ENCODE measurements around the gene ALDH1L1.

ALDH1L1 gene

GRCh38 chr3:126116526-126116925 is 63.9 kb downstream of the ALDH1L1 start:
- DNase-seq = no peak

DNA sequence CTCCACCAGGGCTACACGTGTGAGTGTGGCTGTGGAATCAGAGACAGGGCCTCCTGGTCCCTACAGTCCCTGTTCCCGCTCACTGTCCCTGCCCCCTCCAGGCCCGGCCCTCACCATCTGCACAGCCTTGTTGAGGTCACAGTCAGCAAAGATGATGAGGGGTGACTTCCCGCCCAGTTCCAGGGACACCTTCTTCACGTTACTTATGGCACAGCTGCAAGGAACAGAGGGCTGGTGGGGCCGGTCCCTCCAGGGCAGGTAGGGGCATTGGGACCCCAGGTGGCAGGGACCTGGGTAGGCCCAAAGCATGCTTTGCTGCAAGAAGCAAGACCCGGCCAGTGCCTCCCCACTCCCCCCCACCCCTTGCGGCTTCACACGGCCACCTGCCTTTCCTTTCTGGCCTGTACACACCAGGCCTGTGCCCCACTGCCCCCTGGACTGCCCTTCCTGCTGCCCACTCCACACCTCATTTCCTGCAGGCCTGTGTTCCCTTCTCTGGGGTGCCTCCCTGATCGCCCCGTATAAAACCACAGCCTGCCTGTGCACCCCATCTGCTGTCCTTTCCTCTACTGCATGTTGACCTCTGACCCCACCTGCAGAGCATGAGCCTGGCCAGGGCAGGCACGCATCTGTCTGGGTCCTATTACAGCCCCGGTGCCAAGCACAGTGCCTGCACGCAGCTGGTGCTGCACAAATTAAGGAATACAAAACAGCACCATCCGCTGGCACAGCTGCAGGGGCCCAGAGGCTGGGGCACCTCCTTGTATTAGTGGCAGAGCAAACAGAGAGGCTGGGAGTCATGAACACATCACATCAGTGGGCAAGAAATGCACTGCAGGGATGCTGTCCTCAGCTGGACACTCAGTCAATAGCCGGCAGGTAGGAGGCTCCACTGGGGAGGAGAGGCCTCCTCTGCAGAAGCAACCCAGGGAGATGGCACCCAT is 65.7 kb downstream of the ALDH1L1 start:
- DNase-seq = no peak

- DNase-seq = no peak
Observed at GRCh38 chr3:126113733-126114442, 66.5 kb downstream of the ALDH1L1 start.

DNA sequence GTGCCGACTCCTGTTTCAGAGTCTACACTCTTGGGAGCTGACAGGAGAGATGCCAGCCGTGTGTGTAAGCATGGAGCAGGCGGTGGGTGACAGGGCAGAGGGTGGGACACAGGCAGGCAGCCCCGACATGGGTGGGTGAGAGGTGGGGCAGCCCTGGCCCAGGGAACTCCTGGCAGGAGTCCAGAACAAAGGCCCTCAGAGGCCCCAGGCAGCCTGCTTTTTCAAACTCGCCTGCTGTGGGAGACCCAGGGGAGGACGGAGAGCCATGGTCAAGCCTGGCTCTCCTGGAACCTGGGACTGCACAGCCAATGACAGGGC is 67.2 kb downstream of the ALDH1L1 start:
- DNase-seq = no peak

DNA sequence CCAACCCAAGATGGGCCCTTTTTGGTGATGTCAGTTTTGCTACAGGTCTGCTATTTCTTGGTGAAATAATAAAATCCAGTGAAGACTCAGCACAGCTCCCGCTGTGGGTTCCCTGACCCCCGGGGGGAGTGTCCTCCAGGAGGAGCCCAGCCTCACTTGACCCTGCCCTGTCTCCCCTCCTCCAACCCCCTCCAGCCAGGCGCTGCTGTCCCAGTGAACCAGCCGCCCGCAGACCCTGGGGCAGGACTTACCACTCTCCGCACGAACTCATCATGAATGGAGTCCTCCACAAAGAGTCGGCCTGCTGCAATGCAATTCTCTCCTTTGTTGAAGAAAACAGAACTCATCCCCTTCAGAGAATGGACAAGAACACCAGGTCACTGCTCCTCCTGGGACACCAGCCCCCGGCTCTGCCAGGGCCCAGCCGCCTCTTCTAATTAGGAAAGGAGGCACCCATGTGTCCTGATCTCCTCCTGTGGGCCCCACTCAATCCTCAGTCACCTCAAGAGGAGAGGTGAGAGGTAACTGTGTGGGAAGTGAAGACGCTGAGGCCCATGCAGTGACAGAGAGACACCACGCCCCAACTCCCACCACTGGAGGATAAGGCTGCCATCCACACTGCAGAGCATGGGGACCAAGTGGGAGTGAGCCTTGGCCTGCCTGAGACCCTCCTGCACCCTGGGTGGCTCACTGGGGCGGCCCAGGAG is 67.7 kb downstream of the ALDH1L1 start:
- DNase-seq = no peak

DNA sequence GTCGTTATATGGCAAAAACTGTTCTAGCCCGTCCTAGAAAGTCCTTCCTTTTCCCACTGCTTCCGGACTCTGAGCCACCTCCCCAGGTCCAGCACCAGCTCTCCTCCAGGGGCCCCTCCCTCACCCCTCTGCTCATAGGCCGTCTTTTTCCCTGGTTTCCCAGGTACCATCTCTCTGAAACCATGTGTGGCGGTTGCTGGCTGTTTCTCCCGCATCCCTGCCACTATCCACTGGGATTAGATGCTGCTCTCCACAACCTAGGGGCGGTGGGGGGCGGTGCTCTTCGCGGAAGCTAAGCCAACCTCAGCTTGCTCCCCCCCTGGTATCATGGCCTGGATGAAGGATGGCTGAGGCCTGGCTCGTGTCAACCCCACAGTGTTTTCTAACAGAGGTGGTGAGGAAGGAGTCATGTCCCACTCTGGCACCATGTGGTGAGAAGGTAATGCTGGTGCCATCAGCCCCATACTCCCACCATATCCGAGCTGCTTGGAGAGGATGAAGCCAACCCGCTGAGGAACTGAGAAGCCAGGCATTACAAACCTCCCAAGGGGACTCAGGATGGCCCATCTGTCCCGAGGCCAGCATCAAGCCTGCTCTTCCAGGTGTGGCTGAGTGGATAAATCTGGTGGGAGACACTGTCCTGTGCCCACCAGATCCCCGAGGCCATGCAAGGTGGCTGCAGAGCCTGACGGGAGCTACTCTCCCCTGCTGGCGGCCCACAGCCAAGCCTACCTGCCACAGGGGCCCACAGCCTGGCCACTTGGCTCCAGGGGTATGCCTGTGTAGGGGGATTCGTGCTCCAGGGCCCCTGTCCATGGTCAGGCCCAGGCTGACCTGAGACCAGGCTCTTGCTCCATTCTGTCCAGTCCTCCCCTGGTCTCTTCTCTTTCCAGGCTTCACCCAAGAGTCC is 68.6 kb downstream of the ALDH1L1 start:
- no peak for DNase-seq

DNA sequence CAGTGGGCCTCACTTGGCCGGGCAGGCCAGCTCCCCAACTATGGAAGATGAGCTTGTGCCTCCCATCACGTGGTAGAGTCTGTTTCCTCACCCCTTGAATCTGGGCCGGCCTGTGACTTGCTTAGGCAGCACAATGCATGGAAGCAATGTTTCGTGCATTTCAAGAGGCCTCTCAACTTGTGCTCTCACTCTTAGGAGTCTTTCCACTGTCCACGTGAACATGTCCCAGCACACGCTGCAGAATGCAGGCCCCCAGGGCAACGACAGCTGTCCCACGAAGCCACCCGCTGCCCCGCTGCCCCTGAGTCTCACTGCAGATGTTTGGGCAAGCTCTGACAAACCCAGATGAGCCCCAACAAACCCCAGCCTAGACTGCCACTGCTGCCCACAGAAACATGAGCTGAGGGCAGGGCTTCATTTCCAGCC is 69.2 kb downstream of the ALDH1L1 start:
- no peak for DNase-seq

- no peak for DNase-seq
Observed at GRCh38 chr3:126110431-126111125, 69.8 kb downstream of the ALDH1L1 start.

DNA sequence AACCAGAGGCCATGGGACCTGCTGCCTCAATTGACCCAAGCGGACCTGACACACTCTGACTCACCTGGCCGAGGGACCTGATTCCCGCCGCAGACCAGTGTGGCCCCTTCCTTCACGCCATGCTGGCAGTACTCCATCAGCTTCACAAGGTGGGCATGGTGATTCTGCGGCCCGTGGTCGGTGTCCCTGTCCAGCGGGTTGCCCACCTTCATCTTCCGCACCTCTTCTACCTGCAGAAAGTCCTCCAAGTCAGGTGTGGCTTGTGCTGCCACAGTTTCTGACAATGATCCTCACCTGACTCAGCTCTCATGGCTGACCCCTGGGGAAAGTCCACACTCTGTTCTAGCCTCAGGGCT is 70.5 kb downstream of the ALDH1L1 start:
- no peak for DNase-seq

DNA sequence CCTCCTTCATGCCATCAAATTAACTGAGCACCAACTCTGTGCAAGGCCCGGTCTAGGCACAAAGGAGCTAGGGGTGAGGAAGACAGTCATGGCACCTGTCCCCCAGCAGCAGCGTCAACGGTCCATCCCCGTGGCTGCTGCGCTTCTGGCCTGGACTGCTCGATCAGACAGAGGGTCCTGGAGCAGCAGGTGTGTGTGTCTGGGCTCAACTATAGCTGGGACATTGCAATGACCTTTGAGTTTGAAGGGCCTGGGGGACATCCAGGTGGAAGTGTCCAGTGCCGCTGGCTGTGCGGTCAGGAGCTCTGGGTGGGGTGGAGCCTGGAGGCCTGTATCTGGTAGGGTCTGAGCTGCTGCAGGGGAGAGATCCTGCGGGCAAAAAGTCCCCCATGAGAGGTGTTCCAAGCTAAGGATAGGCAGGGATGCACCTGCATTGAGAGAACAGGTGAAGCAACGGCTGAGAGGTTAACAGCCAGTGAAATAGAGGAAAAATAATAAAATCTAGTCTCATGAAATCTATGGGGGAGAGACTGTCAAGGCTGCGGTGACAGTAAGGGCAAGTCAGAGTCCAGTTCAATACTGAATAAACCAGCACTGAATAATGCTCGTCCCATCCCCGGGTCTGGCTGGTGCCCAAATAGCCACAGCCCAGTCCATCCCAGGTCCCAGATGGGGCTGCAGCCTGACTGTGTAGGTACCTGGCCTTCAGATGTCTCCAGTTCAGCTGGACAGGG is 71.1 kb downstream of the ALDH1L1 start:
- DNase-seq = no peak

DNA sequence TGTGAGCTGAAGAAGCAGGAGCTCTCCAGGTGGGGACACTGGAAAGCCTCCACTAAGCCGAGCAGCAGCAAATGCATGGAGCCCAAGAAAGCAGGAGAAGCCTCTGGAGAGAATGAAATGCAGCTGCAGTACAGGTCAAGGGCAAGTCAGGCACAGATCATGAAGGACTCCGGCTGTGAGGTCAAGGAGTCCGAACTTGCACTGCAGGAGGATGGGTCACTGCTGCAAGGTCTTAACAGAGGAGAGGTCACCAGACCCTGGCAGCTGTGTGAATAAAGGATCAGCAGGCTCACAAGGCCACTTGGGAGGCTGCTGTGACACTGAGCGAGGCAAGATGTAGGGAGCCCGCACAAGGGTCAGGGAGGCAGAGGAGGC is 71.7 kb downstream of the ALDH1L1 start:
- DNase-seq = no peak

DNA sequence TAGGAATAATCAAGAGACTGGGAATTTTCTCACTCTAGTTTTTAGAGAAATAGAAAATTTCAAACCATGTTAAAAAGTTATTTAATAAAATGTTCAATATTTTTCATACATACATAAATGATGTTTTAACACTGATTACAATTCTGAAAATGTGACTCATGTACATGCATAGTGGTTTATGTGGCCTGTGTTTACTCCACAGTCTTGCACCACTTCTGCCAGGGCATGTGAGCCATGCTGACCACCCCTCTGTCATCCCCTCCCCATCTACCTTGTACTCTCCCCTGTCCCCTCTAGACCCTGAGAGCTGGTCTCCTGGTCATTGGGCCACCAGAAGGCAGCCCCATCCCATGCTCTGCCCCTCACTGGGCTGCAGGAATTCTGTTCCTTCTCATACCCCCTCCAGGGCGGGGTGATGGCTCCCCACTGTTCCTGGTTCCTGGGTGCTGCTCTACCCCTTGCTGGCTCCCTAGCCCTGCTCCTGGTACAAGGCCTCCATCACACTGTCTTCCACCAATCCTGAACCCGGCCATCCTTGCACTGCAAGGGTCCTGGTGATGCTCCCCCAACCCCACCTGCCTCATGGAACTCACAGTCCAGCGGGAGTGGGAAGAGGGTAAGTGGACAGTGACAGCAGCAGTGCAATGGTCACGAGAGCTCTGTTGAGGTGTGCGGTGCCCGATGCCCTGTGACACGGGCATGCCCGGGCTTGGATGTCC is 72.3 kb downstream of the ALDH1L1 start:
- DNase-seq = no peak

DNA sequence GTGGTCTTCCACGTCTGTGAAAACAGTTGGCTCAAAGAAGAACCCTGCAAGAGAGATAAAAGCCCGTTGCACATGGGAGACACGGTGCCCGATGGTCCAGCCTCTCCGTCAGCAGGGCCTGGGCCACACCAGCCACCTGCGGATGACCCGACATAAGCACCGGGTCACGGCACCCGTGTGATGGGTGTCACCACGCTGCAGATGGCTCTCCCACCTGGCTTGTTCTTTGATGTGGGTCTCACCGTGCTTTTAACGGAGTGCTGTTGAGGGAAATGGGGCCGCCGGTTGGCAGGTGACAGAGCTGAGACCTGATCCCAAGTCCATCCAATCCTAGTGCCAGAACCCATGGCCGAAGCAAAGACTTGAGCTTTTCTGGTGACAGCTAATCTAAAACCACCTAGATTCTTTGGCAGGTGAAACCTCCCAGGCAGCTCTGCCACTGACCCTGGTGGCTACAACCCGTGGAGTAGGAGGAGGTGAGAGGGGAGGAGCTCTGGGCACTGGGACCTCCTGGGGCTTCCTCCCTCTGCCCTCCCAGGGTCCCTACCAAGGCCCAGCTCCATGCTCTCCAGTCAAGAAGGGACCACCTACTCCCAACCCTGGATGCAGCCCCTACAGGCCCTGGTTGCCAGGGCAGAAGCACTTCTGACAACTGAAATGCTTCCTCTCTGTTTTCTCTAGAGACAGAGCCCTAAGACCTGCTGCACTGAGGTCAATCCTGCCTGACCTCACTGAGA is 73.0 kb downstream of the ALDH1L1 start:
- DNase-seq = no peak

DNA sequence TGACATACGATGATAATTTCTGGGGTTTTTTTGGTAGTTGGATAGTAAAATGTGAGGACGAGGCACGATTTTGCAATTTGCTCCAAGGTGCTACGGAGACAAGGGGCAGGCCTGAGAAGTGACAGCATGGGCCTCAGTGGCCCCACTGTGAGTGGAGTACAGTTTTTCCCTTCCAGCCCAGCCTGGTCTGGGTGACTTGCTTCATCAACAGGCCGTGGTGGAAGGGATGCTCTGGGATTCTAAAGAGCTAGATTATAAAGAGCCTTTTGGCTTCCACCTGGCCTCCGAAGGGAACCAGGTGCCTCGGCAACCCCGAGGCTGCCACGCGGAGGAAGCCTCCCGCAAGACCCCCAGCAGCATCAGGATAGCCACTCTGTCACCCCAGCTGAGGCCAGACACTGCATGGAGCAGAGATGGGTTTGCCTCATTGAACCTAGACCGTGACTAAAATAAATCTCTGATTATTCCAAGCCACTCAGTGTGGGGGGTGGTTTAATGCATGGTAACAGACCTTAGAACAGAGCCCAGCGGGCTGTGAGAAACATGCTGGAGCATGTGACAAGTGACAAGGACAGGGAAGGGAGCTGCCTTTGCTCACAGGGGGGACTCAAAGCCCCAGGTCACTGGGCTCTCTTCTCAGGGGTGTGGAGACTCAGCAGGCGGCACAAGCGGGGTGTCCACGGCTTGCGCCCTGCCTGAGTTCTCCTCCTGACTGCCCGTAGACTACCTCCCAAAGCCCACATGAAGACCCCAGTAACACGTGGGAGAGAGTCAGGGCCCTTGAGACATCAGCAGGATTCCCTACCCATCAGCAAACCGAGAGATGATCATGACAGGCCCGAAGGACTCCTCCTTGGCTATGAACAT is 73.8 kb downstream of the ALDH1L1 start:
- DNase-seq = no peak

- no peak for DNase-seq
Observed at GRCh38 chr3:126105691-126106187, 74.6 kb downstream of the ALDH1L1 start.

DNA sequence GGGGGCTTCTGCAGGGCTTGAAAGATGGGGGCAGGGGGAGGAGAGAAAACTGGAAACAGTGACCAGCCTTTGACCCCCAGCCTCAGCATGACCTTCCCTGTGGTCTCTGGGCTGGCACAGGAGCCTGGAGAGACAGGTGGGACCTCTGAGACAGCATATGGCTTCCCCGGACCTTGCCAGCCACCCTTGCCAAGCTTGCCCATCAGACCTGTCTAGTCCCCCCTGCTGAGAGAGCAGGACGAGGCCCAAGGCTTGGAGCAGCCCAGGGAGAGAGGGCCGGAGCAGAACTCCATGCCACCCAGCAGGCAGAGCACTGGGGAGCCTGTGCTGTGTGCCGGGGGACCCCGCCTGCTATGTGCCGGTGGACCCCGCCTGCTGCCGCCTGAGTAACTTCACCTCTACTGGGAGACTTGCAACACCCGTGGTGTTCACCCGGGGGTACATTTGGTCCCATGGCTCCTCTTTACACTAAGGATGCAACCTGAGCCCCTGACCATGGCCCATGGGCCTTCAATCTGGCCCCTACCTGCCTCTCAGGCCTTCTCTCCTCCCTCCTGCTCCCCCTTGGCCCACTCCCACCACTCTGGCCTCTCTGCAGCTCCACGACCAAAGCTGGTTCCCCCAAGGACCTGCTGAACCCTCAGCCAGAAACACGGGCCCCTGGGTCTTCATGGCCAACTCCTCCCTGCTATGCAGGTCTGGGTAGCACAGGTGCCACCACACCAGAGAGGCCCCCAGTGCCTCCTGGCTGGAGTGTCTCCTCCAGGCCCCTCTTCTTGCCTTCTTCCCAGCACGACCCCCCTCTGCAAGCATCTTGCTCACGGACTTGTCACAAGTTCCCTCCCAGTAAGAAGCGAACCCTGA is 75.4 kb downstream of the ALDH1L1 start:
- no peak for DNase-seq

GRCh38 chr3:126104028-126104635 is 76.3 kb downstream of the ALDH1L1 start:
- no peak for DNase-seq

Data from NCI-H2227 treated with DMSO at 0.1 percent for 48 hours (cell line).